SW 1271 (cell line): ENCODE measurements around the gene AJM1.
"Not testable (repeated sequence)": the region's sequence is repeated elsewhere in the genome, so short reads cannot be mapped to it uniquely, and the experiment has no call there.

ENCODE experiments used
- DNase-seq, 2 experiments: peaks; one replicate each; lab custom pipeline; 2025; lab: John Stamatoyannopoulos, UW

The AJM1 gene

GRCh38 chr9:136831720-136832104, 10.6 kb upstream of the AJM1 start:
- DNase-seq = no peak

GRCh38 chr9:136832581-136832980, 9.7 kb upstream of the AJM1 start:
- no peak for DNase-seq

- not testable (repeated sequence) for DNase-seq
Measured at GRCh38 chr9:136833381-136834048, 8.8 kb upstream of the AJM1 start.

GRCh38 chr9:136835162-136835931, 6.9 kb upstream of the AJM1 start:
- no peak for DNase-seq

- DNase-seq = no peak
Measured at GRCh38 chr9:136835932-136836904, 6.1 kb upstream of the AJM1 start.

GRCh38 chr9:136837146-136837855, 5.0 kb upstream of the AJM1 start:
- no peak for DNase-seq

GRCh38 chr9:136837856-136838277, 4.4 kb upstream of the AJM1 start:
- not testable (repeated sequence) for DNase-seq

GRCh38 chr9:136838314-136839228, 3.7 kb upstream of the AJM1 start:
- DNase-seq = no peak

GRCh38 chr9:136839229-136840139, 2.8 kb upstream of the AJM1 start:
- no peak for DNase-seq

- no peak for DNase-seq
Measured at GRCh38 chr9:136840140-136840876, 2.0 kb upstream of the AJM1 start.

GRCh38 chr9:136840877-136841645, 1.2 kb upstream of the AJM1 start:
- peak in 1 of 2 experiments; percentile 47 for DNase-seq

- not testable (repeated sequence) for DNase-seq
Measured at GRCh38 chr9:136841646-136842379, 465 bp upstream of the AJM1 start.

- DNase-seq = not testable (repeated sequence)
Measured at GRCh38 chr9:136843159-136843800, 1.0 kb downstream of the AJM1 start.

- not testable (repeated sequence) for DNase-seq
Measured at GRCh38 chr9:136843801-136844740, 1.8 kb downstream of the AJM1 start.

- DNase-seq = no peak
Measured at GRCh38 chr9:136844761-136845464, 2.6 kb downstream of the AJM1 start.
